HG02840 (cell line): ENCODE results near the gene MYO16.

ENCODE experiments used
- ATAC-seq: cut with Tn5 transposase; IDR thresholded peaks from one replicate; pipeline ENCODE4 v1.9.1; 2021; ENCODE audit warnings: mild to moderate bottlenecking, moderate library complexity, moderate number of reproducible peaks; ENCODE audit not compliant: unreplicated experiment, low FRiP score

The MYO16 gene

GRCh38 chr13:108923386-108924047, 294.1 kb downstream of the MYO16 start:
- ATAC-seq, result no peak

GRCh38 chr13:108924134-108924533, 294.7 kb downstream of the MYO16 start:
- no peak for ATAC-seq

- ATAC-seq, result no peak
Observed at GRCh38 chr13:108924541-108924940, 295.1 kb downstream of the MYO16 start.

GRCh38 chr13:108925070-108925469, 295.7 kb downstream of the MYO16 start:
- ATAC-seq, result no peak

- ATAC-seq, result no peak
Observed at GRCh38 chr13:108926862-108927261, 297.5 kb downstream of the MYO16 start.

- ATAC-seq, result no peak
Observed at GRCh38 chr13:108927615-108928014, 298.2 kb downstream of the MYO16 start.

- no peak for ATAC-seq
Observed at GRCh38 chr13:108929532-108930206, 300.3 kb downstream of the MYO16 start.

GRCh38 chr13:108932196-108932595, 302.8 kb downstream of the MYO16 start:
- ATAC-seq, result no peak

- no peak for ATAC-seq
Observed at GRCh38 chr13:108933061-108933460, 303.6 kb downstream of the MYO16 start.

- ATAC-seq, result no peak
Observed at GRCh38 chr13:108938155-108938554, 308.7 kb downstream of the MYO16 start.

- ATAC-seq, result no peak
Observed at GRCh38 chr13:108940121-108940520, 310.7 kb downstream of the MYO16 start.

GRCh38 chr13:108943842-108944241, 314.4 kb downstream of the MYO16 start:
- no peak for ATAC-seq

- ATAC-seq, result no peak
Observed at GRCh38 chr13:108944760-108945159, 315.3 kb downstream of the MYO16 start.

GRCh38 chr13:108947551-108948030, 318.2 kb downstream of the MYO16 start:
- no peak for ATAC-seq

- no peak for ATAC-seq
Observed at GRCh38 chr13:108948251-108948671, 318.9 kb downstream of the MYO16 start.

- ATAC-seq, result no peak
Observed at GRCh38 chr13:108950333-108951010, 321.1 kb downstream of the MYO16 start.

GRCh38 chr13:108955741-108956140, 326.3 kb downstream of the MYO16 start:
- ATAC-seq, result no peak

- no peak for ATAC-seq
Observed at GRCh38 chr13:108957369-108958012, 328.1 kb downstream of the MYO16 start.

GRCh38 chr13:108958013-108958376, 328.6 kb downstream of the MYO16 start:
- ATAC-seq, result no peak

GRCh38 chr13:108959234-108959633, 329.8 kb downstream of the MYO16 start:
- ATAC-seq, result no peak

GRCh38 chr13:108960006-108960405, 330.6 kb downstream of the MYO16 start:
- no peak for ATAC-seq
